Peyer's patch (tissue), 4 donors: ENCODE data around the gene PWWP2B.

Experiments
- CTCF ChIP-seq, 6 experiments: fragments of 450-650 bp in 4 of 6; fragments of 200-600 bp in 2 of 6; sonication (generic) in 1 of 6; IDR thresholded peaks; one replicate each; pipeline ENCODE4 v1.5.1; 2017 to 2019; ENCODE audit warnings: antibody characterized with exemption in 6 of 6, mild to moderate bottlenecking in 3 of 6, moderate library complexity in 1 of 6
- POLR2A ChIP-seq, 2 donors: fragments of 450-650 bp; IDR thresholded peaks; one replicate each; pipeline ENCODE4 v1.5.1; 2017; ENCODE audit warnings: antibody characterized with exemption in 2 of 2, mild to moderate bottlenecking in 2 of 2, moderate library complexity in 2 of 2

DNA sequence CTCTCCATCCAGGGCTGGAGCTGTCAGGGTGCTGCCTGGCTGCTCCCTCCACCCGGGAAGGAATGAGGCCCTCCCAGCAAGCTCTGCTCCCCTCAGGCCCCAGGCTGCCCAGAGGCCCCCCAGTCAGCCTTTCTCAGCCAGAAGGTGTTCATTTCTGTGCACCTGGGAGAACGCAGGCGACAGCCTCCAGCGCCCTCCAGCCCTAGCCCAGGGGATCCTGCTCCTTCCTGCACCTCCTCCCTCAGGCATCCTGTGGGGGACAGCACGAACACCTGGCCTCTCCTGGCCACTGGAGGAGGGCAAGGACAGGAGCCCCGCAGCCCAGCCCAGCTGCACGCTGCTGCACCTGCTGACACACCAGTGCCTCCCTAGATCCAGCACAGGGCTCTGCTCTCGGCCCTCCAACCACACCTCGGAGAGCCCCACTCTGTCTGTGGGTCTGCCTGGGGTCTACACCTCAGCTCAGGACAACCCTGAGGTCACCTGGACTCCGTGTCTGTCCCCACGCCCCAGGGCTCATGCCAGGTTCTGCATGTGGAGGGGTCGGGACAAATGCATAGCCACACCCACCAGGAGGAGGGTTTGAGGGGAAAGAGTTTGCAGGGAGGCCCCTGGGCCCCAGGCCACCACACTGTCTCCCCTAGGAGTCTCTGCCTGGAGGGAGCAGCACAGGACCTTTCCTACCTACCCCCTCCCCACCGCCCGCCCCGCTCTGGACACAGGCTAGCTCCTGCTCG is 7.4 kb upstream of the PWWP2B start:
- TF ChIP-seq CTCF (IDR thresholded peaks at IDR 0.05), result no peak
- no peak for TF ChIP-seq POLR2A (IDR thresholded peaks at IDR 0.05)
